MM.1S (cell line): Measurements from ENCODE around the gene RBM43.

Experiments used
- DNase-seq: peaks from one replicate; pipeline ENCODE4 v3.0.0-alpha.2; 2015
- H2AFZ ChIP-seq: fragments of 300-600 bp; sonication (generic); 2 replicates; pipeline ENCODE4 v1.6.0; 2016; ENCODE audit warnings: antibody characterized with exemption, low read length
- H3F3A ChIP-seq: fragments of 300-600 bp; sonication (generic); 2 replicates; pipeline ENCODE4 v1.6.1; 2016; ENCODE audit warnings: mild to moderate bottlenecking, antibody characterized with exemption, low read length, moderate library complexity, mixed read lengths; ENCODE audit not compliant: insufficient read depth
- H3K27ac ChIP-seq: fragments of 300-600 bp; sonication (generic); 2 replicates; pipeline ENCODE4 v1.5.1; 2016; ENCODE audit warnings: mild to moderate bottlenecking, low read length
- H3K27me3 ChIP-seq: fragments of 300-600 bp; sonication (generic); replicated peaks from 2 replicates; pipeline ENCODE4 v1.6.0; 2016; ENCODE audit warnings: low read length; ENCODE audit not compliant: insufficient read depth
- H3K36me3 ChIP-seq: fragments of 300-600 bp; sonication (generic); replicated peaks from 2 replicates; pipeline ENCODE4 v1.6.1; 2016; ENCODE audit warnings: mild to moderate bottlenecking, low read length, mixed read lengths; ENCODE audit not compliant: insufficient read depth
- H3K4me1 ChIP-seq: fragments of 300-600 bp; sonication (generic); 2 replicates; pipeline ENCODE4 v1.6.1; 2016; ENCODE audit warnings: low read length, mixed read lengths
- H3K4me2 ChIP-seq: fragments of 300-600 bp; sonication (generic); 2 replicates; pipeline ENCODE4 v1.6.0; 2016; ENCODE audit warnings: low read depth, low read length
- H3K4me3 ChIP-seq: fragments of 300-600 bp; sonication (generic); 2 replicates; pipeline ENCODE4 v1.5.1; 2016; ENCODE audit warnings: low read length, mixed read lengths
- H3K79me2 ChIP-seq: fragments of 300-600 bp; sonication (generic); 2 replicates; pipeline ENCODE4 v1.6.1; 2016; ENCODE audit warnings: mixed run types, low read length, mixed read lengths
- H3K9ac ChIP-seq: fragments of 300-600 bp; sonication (generic); 2 replicates; pipeline ENCODE4 v1.6.1; 2016; ENCODE audit warnings: low read length, mixed read lengths
- H3K9me2 ChIP-seq: fragments of 300-600 bp; sonication (generic); replicated peaks from 2 replicates; pipeline ENCODE4 v1.6.1; 2016; ENCODE audit warnings: mild to moderate bottlenecking, low read length, mixed read lengths; ENCODE audit not compliant: insufficient read depth
- H3K9me3 ChIP-seq: fragments of 300-600 bp; sonication (generic); replicated peaks from 2 replicates; pipeline ENCODE4 v1.6.1; 2016; ENCODE audit warnings: mild to moderate bottlenecking, low read length, mixed read lengths; ENCODE audit not compliant: insufficient read depth
- H4K20me1 ChIP-seq: fragments of 300-600 bp; sonication (generic); 2 replicates; pipeline ENCODE4 v1.6.1; 2016; ENCODE audit warnings: mild to moderate bottlenecking, low read length, moderate library complexity, mixed read lengths; ENCODE audit not compliant: insufficient read depth
- CTCF ChIP-seq: fragments of 300-600 bp; sonication (generic); IDR thresholded peaks from 2 replicates; pipeline ENCODE4 v1.5.1; 2016; ENCODE audit warnings: antibody characterized with exemption, low read length, mixed read lengths
- EZH2 ChIP-seq: fragments of 300-600 bp; sonication (generic); optimal IDR thresholded peaks from 2 replicates; pipeline ENCODE3; 2017; ENCODE audit warnings: low read depth, mild to moderate bottlenecking, antibody characterized with exemption, low read length, mixed read lengths
- EZH2phosphoT487 ChIP-seq: fragments of 300-600 bp; sonication (generic); IDR thresholded peaks from 2 replicates; pipeline ENCODE4 v1.6.1; 2018; ENCODE audit warnings: antibody characterized with exemption, low read length

Gene RBM43

GRCh38 chr2:151200844-151201243 lies 60.8 kb downstream of the RBM43 start:
- Histone ChIP-seq H3F3A (no peaks in the 10 kb centered on the region), H3K27me3 (no peaks in the 10 kb centered on the region), H4K20me1 (no peaks in the 10 kb centered on the region), H3K27ac (no peak overlapping the region), H3K4me3 (no peak overlapping the region), H3K9me2 (no peaks in the 10 kb centered on the region), H3K9ac (no peak overlapping the region), H2AFZ (no peak overlapping the region), H3K4me1 (no peaks in the 10 kb centered on the region), H3K79me2 (no peaks in the 10 kb centered on the region), H3K4me2 (no peak overlapping the region), H3K9me3 (no peaks in the 10 kb centered on the region), H3K36me3 (no peaks in the 10 kb centered on the region)
- TF ChIP-seq EZH2phosphoT487 (no peak), EZH2 (no peak), CTCF (no peak)
- DNase-seq: no peak

- Histone ChIP-seq H3F3A (no peaks in the 10 kb centered on the region), H3K9me3 (no peaks in the 10 kb centered on the region), H2AFZ (no peak overlapping the region), H3K9ac (no peak overlapping the region), H3K79me2 (no peaks in the 10 kb centered on the region), H3K4me3 (no peak overlapping the region), H3K36me3 (no peaks in the 10 kb centered on the region), H3K4me2 (no peak overlapping the region), H3K27ac (no peak overlapping the region), H3K27me3 (no peaks in the 10 kb centered on the region), H4K20me1 (no peaks in the 10 kb centered on the region), H3K4me1 (no peaks in the 10 kb centered on the region), H3K9me2 (no peaks in the 10 kb centered on the region)
- no peak for DNase-seq
- TF ChIP-seq EZH2 (no peak), CTCF (no peak), EZH2phosphoT487 (no peak)
Measured at GRCh38 chr2:151200277-151200676, 61.4 kb downstream of the RBM43 start.

- H3F3A ChIP-seq: no peaks in the 10 kb centered on the region
- H3K9ac ChIP-seq: no peak overlapping the region
- no peaks in the 10 kb centered on the region for H3K27me3 ChIP-seq
- no peak overlapping the region for H3K27ac ChIP-seq
- no peak overlapping the region for H2AFZ ChIP-seq
- no peak for DNase-seq
- no peak for TF ChIP-seq EZH2
- TF ChIP-seq EZH2phosphoT487: no peak
- no peak for TF ChIP-seq CTCF
- no peaks in the 10 kb centered on the region for H4K20me1 ChIP-seq
- no peak overlapping the region for H3K4me2 ChIP-seq
- no peaks in the 10 kb centered on the region for H3K9me3 ChIP-seq
- no peaks in the 10 kb centered on the region for H3K4me1 ChIP-seq
- H3K9me2 ChIP-seq: no peaks in the 10 kb centered on the region
- no peaks in the 10 kb centered on the region for H3K79me2 ChIP-seq
- H3K4me3 ChIP-seq: no peak overlapping the region
- H3K36me3 ChIP-seq: no peaks in the 10 kb centered on the region
Measured at GRCh38 chr2:151198645-151199044, 63.0 kb downstream of the RBM43 start.
